Putamen (tissue), 1 donor: ENCODE data around the gene FBXO27.
A peak's percentile ranks its signal among the peaks of the same experiment; 100 is the strongest.
"Not testable (repeated sequence)": the region's sequence is repeated elsewhere in the genome, so short reads cannot be mapped to it uniquely, and the experiment has no call there.

Experiments
- DNase-seq: peaks from one replicate; pipeline ENCODE4 v3.0.0-alpha.2; 2016; ENCODE audit warnings: low spot score

The FBXO27 gene, protein sequence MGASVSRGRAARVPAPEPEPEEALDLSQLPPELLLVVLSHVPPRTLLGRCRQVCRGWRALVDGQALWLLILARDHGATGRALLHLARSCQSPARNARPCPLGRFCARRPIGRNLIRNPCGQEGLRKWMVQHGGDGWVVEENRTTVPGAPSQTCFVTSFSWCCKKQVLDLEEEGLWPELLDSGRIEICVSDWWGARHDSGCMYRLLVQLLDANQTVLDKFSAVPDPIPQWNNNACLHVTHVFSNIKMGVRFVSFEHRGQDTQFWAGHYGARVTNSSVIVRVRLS

GRCh38 chr19:39032063-39032918 lies at the start of gene FBXO27:
FBXO27 (minus strand) TSS chr19:39032549; CDS start chr19:39032227, 322 bp downstream.
- peak; percentile 28 for DNase-seq

GRCh38 chr19:39080431-39080830 lies 48.1 kb upstream of the FBXO27 start:
- DNase-seq = peak; percentile 81

- DNase-seq = peak; percentile 94
Observed at GRCh38 chr19:39078436-39079200, 46.3 kb upstream of the FBXO27 start.

DNA sequence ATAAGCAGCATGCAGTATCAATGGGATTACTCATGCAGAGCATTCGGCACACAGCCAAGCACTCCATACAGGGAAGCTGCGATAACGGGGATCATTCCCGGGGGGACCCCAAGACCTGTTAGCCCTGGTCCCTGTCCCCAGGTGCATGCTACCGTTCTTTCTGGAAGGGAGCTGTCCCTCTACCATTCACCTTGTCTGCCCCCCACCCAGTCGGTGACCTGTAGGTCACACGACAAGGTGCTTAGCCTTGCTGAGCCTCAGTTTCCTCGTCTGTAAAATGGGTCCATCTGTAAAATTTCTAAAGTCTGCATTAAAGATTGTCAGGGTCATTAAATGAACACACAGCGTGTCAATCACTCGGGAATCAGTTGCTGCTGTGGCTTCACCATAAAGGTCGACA lies 45.0 kb upstream of the FBXO27 start:
- no peak for DNase-seq

DNA sequence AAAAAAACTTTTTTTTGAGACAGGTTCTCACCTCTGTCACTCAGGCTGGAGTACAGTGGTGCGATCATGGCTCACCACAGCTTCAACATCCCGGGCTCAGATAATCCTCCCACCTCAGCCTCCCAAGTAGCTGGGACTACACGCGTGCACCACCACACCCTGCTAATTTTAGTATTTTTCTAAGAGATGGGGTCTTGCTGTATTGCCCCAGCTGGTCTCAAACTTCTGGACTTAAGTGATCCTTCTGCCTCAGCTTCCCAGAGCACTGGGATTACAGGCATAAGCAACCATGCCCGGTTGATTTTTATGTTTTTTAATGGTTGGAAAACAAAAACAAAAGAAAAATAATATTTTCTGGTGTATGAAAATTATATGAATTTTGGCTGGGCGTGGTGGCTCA lies 42.6 kb upstream of the FBXO27 start:
- no peak for DNase-seq

- no peak for DNase-seq
Observed at GRCh38 chr19:39074205-39074692, 41.9 kb upstream of the FBXO27 start.

DNA sequence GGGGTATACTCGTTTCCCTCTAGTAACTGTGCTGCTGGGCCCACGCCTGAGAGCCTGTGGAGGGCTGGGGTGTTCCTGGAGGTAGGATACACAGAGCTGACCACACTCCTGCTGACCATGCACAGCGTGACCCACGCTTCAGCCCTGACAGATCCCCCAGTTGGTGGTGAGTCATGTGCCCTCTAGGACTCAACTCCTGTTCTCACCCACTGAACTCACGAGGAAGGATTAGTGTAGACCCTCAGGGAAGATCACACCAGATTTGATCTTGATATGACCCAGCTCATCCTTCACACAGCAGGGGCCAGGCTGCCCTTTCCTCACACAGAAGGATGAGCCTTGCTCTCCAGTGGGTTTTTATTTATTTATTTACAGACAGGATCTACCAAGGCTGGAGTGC lies 38.5 kb upstream of the FBXO27 start:
- no peak for DNase-seq

DNA sequence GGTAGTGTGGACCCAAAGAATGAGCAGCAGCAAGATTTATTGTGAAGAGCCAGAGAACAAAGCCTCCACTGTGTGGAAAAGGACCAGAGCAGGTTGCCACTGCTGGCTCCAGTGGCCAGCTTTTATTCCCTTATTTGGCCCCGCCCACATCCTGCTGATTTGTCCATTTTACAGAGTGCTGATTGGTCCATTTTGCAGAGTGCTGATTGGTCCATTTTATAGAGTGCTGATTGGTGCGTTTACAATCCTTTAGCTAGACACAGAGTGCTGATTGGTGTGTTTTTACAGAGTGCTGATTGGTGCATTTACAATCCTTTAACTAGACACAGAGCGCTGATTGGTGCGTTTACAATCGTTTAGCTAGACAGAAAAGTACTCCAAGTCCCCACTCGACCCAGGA lies 35.9 kb upstream of the FBXO27 start:
- not testable (repeated sequence) for DNase-seq

DNA sequence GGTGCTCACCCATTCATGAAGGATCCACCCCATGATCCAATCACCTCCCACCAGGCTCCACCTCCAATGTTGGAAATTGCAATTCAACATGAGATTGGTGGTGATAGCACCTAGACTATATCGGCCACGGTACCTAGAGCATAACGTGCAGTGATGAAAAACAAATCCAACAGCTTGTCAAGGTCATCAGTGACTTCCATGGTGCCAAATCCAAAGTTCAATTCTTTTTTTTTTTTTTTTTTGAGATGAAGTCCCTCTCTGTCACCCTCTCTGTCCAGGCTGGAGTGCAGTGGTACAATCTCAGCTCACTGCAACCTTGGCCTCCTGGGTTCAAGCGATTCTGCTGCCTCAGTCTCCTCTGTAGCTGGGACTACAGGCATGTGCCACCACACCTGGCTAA lies 34.8 kb upstream of the FBXO27 start:
- DNase-seq = no peak

GRCh38 chr19:39065928-39066327 lies 33.6 kb upstream of the FBXO27 start:
- peak; percentile 53 for DNase-seq

DNA sequence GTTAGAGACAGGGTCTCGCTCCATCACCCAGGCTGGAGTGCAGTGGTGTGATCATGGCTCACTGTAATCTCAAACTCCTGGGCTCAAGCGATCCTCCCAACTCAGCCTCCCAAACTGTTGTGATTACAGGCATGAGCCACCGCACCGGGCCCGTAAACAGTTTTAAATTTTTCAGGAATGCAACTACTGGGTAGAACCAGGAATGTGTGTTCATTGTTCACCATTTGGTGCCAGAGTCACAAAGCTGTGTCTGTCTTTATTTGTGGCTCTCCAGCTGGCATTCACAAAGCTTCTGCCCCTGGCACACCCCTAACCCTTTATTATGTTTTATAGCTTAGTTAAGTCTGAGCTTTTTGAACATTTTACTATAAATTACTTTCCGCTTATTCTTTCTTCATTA lies 32.1 kb upstream of the FBXO27 start:
- DNase-seq = no peak

DNA sequence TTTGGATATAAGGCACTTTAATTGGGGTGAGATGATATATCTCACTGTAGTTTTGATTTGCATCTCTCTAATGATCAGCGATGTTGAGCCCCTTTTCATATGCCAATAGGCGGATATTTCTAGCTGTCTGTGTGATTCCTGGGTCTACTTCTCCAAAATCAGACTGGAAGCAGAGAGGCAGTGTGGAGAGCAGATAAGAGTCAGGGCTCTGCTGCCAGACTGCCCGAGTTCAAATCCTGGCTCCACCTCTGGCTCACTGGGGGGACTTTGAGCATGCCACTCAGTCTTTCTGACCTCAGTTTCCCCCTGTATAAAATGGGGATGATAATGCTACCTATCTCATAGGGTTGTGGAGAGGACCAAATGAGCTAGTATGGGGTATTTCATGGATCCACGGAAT lies 27.8 kb upstream of the FBXO27 start:
- no peak for DNase-seq

- no peak for DNase-seq
Observed at GRCh38 chr19:39059302-39059701, 27.0 kb upstream of the FBXO27 start.

GRCh38 chr19:39057615-39058014 lies 25.3 kb upstream of the FBXO27 start:
- no peak for DNase-seq

GRCh38 chr19:39054091-39054470 lies 21.7 kb upstream of the FBXO27 start:
- no peak for DNase-seq

DNA sequence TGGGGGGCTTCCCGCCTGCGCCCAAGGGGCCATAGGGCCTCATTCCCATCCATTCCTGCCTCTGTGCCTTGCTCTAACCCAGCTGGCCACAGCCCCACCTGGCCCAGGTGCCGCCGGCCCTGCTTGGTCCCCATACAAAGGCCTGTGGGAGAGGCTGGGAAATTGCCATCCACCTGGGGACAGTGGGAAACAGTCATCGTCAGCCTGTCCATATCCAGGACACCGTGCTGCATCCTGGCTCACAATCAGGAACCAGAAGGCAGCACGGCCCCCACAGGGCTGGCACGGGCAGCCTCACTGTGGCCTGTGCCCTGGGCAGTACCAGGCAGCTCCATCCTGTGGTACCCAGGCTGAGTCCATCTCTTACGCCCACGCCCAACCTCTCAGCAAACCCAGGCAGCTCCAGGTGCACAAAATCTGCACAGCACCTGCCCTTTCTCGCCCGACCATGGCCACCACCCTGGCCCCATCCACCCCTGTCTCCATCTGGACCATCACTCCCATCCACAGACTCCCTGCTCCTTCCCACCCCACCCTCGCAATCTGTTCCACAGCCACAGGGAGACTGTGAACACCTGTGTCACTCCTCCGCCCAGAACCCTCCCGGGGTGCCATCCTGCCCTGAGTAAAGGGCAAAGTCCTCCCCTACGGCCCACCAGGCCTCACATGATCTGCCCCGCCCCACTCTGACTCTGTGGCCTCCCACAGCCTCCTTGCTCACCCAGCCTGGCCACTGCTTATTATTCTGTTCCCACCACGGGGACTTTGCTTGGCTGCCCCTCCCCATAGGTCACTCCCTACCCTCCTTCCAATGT lies 21.1 kb upstream of the FBXO27 start:
- peak; percentile 64 for DNase-seq

GRCh38 chr19:39052846-39053245 lies 20.5 kb upstream of the FBXO27 start:
- peak; percentile 77 for DNase-seq

GRCh38 chr19:39052243-39052746 lies 19.9 kb upstream of the FBXO27 start:
- peak; percentile 83 for DNase-seq

- no peak for DNase-seq
Observed at GRCh38 chr19:39047073-39047472, 14.7 kb upstream of the FBXO27 start.

DNA sequence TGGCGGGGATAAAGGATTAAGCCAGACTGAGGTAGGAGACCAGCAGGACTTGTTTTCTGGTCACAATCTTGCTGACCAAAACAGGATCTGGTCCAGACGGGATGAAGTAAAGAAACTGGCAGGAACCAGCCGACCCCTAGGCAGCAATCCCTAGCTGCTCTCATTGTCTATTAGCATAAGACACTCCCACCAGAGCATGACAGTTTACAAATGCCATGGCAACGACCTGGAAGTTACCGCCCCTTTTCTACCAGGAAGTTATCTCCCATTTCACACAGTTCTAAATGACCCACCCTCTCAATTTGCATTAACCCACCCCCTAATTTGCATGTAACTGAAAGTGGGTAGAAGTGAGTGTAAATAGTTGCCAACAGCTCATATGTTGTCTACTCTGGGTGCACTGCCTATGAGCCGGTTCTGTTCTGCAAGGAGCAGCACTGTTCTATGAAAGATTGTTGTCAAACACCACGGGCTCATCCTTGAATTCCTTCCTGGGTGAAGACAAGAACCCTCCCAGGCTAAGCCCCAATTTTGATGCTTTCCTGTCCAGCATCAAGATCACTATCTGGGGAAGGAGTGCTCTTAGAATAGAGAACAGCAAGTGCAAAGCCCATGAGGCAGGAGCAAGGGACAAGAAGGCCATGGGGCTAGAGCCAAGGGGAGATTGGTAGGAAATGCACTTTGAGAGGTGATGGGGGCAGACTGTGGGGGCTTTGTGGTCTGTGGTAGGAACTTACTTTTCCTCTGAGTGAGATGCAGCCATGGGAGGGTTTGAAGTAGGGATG lies 13.9 kb upstream of the FBXO27 start:
- no peak for DNase-seq

- no peak for DNase-seq
Observed at GRCh38 chr19:39045506-39045905, 13.2 kb upstream of the FBXO27 start.
